GM18517 (cell line): ENCODE results near the gene ZKSCAN5.
A peak's percentile ranks its signal among the peaks of the same experiment; 100 is the strongest.
"Not testable (repeated sequence)": the region's sequence is repeated elsewhere in the genome, so short reads cannot be mapped to it uniquely, and the experiment has no call there.

Experiments
- ATAC-seq: cut with Tn5 transposase; IDR thresholded peaks from one replicate; pipeline ENCODE4 v1.9.1; 2021; ENCODE audit warnings: mild to moderate bottlenecking, moderate library complexity; ENCODE audit not compliant: unreplicated experiment

ZKSCAN5 gene

DNA sequence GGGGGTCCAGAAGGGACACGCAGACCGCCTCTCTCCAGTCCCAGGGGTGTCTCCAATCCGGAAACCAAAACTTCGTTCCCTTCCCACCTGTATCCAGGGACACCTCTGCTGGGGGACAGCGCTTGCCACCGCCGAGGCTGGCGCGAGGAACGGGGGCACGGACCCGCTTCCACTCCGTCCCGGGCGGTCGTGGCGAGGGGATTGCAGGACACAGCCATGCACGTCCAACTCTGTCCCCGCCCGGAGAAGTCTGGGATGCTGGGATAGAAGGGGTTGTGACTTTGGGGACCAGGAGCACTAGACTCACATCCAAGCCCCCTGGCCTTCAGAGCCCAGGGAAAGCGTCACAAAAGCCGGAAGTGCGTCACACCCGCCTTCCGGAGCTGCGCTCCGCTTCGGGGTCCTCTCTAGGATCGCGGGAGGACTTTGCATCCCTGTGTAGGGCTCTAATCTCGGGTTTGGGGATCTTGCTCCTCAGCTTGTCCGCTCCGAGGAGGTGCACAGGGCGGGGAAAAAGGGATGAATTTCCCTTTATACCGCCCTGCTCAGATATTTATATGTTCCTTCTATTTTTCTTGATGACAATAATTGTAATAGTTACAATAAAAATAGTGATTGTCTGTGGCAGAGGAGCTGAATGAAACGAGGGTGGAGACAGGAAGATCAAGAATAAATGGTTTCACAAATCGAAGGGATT, 47.5 kb downstream of the ZKSCAN5 start, which contains the start of gene FAM200A:
TSS of gene FAM200A (minus strand) at position 348 of the 697 bp plus-strand sequence. CDS start 3,707 bp downstream, outside the sequence.
- ATAC-seq = peak; percentile 87

DNA sequence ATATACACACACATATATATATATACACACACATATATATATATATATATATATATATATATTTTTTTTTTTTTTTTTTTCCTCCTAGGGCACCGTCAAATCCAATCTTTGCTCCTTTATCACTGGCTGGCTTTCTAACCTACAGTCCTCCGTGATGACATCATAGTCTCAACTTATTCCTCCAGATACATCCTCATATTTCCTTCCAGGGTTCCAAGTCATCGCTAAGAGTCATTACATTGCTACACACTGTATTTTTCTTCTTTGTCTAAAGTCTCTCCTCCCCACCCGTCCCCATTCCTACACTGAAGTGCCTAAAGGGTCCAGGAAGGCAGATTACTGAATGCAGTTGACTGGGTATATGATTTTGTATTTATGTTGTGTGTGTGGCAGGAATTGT, 48.6 kb downstream of the ZKSCAN5 start:
- no peak for ATAC-seq

DNA sequence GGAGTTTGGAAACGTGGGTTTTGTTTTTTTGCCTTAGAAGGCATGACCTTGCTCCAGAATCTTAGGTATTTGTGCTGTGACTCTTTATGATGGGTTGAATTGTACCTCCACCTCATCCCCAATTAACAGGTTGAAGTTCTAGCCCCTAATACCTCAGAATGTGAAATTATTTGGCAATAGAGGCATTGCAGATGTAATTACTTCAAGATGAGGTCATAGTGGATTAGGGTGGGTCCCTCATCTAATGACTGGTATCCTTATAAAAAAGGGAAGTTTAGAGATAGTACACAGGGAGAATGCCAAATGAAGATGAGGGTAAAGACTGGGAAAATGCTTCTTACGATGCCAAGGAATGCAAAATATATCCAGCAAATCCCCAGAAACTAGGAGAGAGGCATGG, 50.5 kb downstream of the ZKSCAN5 start:
- ATAC-seq = no peak

DNA sequence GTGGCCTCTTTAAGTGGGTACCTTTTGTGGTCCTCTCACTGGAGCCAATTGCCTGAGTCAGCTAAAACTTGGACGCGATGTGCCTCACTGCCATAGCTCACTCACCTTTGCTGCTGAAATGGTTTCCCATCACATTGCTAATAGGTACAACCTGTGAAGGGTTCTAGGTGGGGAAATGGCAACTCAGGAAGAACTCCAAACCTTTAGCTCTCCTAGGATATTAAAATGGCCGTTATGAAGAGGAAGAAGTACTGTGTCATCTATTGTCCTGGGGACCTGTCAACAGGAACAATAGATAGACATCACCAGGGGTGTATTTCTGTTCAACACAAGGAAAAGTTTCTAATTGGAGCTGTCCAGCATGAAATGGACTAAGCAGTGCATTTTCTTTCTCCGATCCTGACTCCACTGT, 52.7 kb downstream of the ZKSCAN5 start:
- ATAC-seq = no peak

DNA sequence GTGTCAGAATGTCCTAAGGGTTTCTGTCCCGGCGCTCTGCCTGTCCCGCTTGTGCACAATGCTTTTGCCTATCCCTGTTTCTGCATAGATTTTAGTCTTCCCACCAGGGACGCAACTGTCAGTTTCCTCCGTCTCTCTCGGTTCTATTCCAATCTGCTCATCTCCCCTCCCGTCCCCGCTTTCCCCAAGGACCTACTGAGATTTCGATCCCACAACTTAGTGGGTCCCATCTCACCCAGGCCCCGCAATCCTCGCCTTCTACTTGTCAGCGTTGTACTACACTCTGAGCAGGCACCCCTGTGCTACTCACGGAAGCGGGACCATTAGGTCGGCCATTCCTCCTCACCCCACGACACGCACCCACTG, 53.5 kb downstream of the ZKSCAN5 start:
- peak; percentile 41 for ATAC-seq

DNA sequence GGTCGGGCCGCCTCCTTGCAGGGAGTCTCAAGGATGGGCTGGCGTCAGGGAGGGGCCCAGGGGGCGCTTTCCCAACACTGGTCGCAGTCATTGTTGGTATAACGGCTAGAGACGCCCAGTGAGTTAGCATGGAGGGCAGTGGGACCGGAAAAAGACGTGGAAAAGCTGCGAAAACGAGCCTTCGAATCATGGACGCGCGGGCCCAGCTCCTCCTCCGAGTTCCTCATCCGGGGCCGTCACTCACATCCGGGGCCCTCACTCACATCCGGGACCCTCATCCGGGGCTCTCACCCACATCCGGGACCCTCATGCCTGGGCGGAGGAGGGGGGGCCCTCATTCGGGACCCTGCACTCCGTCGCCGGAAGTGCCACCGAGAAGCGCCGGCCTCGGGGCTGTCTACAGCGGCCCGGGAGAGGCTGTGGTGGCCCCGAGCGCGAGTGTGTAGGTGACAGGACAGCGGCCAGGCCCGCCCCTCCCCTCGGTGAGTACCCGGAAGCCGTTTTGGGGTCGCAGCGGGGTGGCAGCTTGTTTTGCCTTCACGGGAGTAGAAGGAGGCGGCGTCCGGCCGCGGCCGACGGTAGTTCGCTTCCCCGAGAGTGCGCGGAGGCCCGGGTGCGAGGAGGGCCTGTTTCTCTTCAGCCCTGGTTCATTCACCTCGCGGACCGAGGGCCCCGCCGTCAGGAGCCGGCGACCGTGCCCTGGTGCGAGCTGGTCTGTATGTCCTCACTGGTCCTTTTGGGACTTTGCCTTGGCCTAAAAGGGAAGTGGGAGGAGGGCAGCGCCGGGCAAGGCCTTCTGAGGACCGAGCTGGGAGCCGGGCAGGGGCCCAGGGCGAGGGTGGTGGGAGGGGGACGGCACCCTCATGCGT, 54.1 kb downstream of the ZKSCAN5 start, which contains the start of gene ZNF655:
TSS of gene ZNF655 (plus strand) at position 337 of the 869 bp plus-strand sequence. CDS start 1,918 bp downstream, outside the sequence.
- peak; percentile 69 for ATAC-seq

DNA sequence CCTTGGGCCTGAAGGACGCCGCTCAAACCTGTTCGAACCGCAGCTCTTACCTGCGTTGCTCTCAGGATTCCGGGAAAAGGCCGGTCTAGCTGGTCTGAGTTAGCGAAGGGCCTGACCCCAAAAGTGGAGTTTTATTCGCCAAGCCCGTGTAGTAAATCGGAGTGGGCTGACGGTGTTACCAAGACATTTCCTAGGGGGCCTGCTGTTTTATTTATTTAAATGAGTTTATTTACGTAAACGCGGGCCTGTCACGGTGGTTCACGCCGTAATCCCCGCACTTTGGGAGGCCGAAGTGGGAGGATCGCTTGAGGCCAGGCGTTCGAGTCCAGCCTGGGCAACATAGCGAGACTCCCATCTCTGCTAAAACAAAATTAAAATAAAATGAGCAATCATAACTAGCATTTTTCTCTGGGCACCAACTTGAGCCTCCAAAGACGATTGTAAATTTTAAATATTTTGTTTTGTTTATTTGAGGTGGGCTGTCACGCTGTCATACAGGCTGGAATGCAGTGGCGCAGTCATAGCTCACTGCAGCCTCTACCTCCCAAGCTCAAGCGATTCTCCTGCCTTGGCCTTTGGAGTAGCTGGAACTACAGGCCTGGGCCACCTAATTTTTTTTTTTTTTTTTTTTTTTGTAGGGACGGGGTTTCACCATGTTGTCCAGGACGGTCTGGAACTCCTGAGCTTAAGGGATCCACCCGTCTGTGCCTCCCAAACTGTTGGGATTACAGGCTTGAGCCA, 54.9 kb downstream of the ZKSCAN5 start:
- no peak for ATAC-seq

DNA sequence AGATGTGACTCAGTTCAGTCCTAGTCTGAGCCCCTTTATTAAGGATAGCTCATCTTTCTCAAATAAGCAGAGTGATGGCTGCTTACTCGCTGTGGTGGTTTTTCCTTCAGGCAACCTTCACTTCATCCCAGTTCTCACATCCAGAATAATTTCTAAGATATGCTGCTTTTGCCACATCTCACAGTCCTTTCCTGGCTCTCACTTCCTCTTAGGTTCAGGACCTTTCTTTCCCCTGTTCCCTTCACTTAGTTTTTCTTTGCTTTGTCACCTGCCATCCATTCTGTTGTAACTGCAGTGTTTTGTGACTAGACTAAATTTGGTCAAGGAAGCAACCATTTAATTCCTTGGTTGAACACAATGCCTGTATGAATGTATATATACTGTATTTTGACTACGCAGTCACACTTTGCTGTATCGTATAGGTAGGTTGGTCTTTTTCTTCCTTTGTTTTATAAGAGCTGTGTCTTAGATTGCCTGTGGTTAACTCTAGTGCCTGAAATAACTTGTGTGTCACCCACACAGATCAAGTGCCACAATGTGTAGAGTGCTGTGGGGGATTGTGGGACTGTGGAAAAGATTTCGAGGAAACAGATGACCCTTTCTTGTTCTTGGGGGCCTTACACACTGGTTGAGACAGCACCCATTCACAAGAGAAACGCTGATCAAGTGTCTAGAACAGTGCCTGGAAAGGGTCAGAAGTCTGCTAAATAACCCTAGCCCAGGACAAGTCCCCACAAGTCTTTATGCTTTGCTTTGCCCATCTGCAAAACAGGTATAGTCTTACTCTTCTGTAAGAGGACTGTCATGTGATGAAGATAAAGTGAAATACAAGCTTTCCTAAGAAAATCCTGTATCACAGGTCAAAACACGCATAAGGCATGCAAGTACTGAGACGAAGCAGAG, 56.6 kb downstream of the ZKSCAN5 start:
- ATAC-seq = no peak

DNA sequence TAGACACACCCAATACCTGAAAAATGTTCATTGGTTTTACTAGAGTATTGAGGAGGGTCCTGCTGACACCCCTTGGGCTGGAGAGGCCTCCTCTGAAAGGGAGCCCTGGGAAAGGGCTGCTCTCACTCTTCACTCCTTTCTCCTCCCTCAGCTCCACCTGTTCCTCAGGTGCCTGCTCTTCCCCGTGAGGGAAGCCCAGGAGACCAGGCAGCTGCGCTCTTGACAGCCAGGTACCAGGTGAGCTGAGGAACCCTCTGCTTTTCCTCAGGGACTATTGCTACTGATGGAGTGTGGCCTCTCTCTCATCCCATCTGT, 57.2 kb downstream of the ZKSCAN5 start:
- no peak for ATAC-seq

DNA sequence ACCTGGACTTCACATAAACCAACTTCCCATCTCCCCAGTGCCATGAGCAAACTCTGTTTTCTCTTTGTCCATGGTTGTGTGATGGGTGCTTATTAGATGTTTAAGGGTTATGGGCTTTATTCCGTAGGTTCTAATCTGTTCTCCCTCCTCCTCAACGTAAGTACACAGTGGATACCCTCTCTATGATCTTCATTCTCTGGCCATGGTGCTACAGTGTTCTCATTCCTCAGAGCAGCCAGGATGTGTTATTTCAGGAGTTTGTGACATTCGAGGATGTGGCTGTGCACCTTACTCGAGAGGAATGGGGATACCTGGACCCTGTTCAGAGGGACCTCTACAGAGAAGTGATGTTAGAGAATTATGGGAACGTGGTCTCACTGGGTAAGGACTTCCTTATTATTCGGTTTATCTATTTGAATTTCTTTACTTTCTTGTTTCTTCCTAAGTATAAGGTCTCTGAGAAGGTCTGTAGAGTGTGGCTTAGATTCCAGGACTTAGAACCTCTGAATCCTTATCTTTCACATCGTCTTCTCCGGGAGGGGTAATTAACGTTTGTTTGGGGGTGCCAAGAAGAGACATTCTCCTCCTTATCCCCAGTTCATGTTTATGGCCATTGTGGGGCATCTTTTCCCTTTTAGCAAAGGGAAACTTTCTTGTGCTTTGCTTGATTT, 57.8 kb downstream of the ZKSCAN5 start:
- ATAC-seq = no peak

DNA sequence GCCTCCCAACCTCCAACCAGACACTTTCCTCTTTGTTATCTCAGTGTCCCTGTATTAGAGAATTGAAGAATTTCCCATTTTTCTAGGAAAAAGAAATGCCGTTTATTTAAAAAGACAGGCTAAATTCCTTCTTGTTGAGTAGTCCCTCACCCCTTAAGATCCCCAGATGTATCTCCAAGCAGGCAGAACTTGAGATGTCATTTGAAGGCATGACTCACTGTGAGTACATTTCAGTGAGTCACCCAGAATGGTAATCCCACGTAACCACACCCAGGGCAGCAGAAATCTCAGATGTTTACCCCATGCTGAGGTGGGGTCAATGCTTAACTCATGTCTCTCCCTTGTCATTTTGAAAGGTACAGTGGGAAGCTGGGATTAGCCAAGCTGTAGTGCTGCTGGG, 58.4 kb downstream of the ZKSCAN5 start:
- ATAC-seq = no peak

DNA sequence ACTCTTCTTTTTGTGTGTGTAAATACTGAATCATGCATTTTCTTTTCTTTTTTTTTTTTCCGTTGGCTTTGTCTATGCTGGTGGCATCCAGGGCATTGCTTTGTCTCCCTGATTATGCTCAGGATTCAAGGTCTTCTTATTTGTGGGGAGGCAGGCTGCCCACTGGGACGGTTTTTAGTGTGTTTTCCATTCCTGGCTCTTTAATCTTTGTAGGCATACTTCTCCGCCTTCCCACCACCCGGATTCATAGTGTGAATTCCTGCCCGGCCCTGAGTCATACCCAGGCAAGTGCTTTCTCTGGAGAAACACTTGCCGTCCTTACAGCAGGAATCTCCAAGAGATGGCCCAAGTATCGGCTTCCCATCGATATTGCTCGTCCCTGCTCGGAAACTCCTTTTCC, 59.2 kb downstream of the ZKSCAN5 start:
- no peak for ATAC-seq

DNA sequence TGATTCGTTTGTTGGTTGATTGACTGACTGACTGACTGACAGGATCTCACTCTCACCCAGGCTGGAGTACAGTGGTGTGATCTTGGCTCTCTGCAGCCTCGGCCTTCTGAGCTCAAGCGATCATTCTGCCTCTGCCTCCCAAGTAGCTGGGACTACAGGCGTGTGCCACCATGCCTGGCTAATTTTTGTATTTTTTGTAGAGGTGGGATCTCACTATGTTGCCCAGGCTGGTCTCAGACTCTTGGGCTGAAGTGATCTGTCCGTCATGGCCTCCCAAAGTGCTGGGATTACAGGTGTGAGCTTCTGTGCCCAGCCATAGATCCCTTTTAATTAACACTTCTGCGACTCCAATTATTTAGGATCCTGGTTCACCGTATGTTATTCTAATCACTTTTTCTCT, 64.3 kb downstream of the ZKSCAN5 start:
- not testable (repeated sequence) for ATAC-seq

DNA sequence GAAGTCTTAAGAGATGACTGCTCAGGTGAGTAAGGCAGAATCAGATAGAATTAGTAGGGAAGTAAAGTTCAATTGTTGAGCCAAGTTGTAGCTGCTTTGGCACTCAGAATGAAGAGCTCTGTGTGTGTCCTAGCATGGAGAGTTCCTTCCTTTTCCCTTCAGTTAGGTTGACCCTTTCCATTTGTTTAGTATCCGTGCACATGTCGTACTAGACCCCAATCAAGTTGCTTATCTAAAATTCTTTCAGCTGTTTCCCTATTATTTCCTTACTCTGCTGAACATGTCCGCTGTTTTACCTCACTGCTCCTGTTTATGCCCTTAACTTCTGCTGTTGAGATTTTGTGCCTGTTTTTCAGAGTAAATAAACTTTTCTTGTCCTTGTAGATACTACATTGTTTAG, 67.3 kb downstream of the ZKSCAN5 start:
- no peak for ATAC-seq

DNA sequence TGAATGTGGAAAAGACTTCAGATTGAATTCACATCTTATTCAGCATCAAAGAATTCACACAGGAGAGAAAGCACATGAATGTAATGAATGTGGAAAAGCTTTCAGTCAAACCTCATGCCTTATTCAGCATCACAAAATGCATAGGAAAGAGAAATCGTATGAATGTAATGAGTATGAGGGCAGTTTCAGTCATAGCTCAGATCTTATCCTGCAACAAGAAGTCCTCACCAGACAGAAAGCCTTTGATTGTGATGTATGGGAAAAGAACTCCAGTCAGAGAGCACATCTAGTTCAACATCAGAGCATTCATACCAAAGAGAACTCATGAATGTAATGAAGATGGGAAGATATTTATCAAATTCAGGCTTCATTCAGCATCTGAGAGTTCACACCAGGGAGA, 68.8 kb downstream of the ZKSCAN5 start:
- ATAC-seq = no peak

DNA sequence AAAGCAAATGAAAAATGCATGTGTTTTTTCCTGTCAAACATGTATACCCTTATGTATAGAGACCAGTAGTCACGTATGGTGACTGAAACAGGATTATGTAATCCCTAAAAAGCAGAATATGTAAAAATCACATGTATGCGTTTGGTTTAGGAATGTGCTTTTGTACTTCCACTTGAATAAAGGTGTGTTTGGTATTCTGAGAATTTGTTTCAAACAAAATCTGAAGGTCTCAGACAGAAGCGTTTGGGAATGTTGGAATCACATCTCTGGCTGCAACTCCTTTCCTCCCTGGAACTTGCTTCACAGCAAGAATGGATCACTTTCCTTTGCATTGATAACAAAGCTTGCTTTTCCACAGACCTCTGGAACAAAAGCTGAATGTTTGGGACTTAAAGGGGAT, 71.8 kb downstream of the ZKSCAN5 start:
- ATAC-seq = no peak

DNA sequence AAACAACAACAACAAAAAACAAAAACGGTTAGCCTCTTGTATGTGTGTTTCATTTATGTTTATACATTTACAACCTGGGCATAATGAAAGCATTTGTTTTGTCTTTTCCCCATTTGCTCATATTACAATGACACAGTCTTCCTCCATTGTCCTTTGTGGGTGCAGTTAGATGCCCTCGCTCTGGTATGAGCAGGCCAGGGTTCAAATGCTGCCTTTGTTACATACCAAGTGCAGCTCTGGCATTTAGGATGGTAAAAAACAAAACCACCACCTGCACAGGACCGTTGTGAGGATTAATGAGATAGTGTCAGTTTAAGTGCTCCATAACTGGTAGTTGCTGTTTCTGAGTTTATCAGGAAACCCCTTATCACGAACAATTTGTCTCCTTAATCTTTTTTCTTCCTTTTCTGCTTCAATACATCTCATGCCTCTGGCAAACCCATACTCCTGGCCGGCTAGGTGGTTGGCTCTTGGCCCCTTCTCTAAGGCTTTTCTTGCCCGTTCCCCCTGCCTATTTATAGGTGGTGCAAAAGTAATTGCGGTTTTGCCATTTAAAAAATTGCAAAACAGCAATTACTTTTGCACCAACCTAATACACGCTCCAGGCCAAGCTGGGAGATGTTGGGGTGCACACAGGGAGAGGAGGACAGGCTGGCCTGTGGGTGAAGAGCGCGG, 75.0 kb downstream of the ZKSCAN5 start:
- ATAC-seq = no peak

DNA sequence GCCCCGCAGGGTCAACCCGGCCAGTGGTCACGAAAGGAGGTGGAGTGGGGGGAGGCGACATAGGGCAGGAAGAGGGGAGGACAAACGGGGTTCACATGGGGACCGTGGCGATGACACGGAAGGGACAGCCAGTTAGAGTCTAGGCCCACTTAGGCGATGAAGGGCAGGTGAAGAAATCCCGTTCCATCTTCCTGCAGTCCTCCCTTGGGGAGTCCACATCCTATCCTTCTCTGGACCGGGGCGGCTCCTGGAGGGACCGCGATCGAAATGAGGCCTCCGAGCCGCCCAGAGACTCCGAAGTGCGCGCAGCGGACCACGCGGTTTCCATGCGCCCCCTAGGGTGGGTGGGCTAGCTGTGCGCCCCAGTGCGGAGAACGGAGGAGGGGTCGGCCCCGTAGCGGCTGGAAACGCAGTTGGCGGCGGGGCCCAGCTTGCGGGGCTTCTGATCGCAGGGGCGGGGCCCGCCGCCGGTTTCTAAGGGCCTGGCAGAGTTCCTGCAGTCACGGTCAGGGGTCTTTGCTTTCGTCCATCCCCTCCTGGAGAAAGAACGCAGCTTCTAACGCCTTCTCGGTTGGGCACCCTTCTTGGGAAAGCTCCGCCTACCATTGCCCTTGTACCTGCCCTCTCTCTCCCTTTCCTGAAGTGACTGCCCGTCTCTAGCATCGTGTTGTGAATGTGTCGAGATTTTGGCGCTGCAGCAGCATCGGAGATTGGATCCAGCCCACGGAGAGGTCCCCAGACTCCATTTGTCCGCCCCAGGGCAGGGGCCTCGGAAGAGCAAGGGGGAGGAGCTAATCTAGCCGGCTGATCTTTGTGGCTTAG, 75.7 kb downstream of the ZKSCAN5 start:
- no peak for ATAC-seq
